Activated CD4-positive, alpha-beta T cell treated with anti-CD3 and anti-CD28 coated beads, Interleukin-2, amount 10 ng/mL, durations not matched to agents 7 days and 5 days (primary cell): ENCODE data around the gene NHSL2. TPM values are rescaled to one million over a fixed set of nuclear protein-coding genes. Genes with fewer than 3 reads are reported as not detected.
"Not testable (repeated sequence)": the region's sequence is repeated elsewhere in the genome, so short reads cannot be mapped to it uniquely, and the experiment has no call there.

ENCODE experiments used
- CTCF ChIA-PET: fragments of 350-600 bp; sonication (Branson Sonifier 250); formaldehyde crosslinking; loops from one replicate; lab custom pipeline; 2021; ENCODE audit warnings: antibody characterized with exemption; lab: Charles Lee
- POLR2A ChIA-PET: fragments of 350-600 bp; sonication (Branson Sonifier 250); formaldehyde crosslinking; loops from one replicate; lab custom pipeline; 2021; ENCODE audit warnings: antibody characterized with exemption; lab: Charles Lee
- DNase-seq: peaks from one replicate; pipeline ENCODE4 v3.0.0-alpha.2; 2020
- H3K27ac Mint-ChIP-seq: one replicate; pipeline ENCODE4 v1.8.0; 2021; ENCODE audit warnings: mild to moderate bottlenecking, moderate library complexity, mixed read lengths
- H3K27me3 Mint-ChIP-seq: one replicate; pipeline ENCODE4 v1.8.0; 2021; ENCODE audit warnings: mixed read lengths
- H3K36me3 Mint-ChIP-seq: one replicate; pipeline ENCODE4 v1.8.0; 2021; ENCODE audit warnings: low read depth, mixed read lengths
- H3K4me1 Mint-ChIP-seq: one replicate; pipeline ENCODE4 v1.8.0; 2021; ENCODE audit warnings: mixed read lengths
- H3K4me3 Mint-ChIP-seq: one replicate; pipeline ENCODE4 v1.8.0; 2021; ENCODE audit warnings: mild to moderate bottlenecking, moderate library complexity, mixed read lengths
- H3K9me3 Mint-ChIP-seq: one replicate; pipeline ENCODE4 v1.8.0; 2021; ENCODE audit warnings: mixed read lengths
- total RNA-seq, 2 experiments: library from RNA; stranded (reverse); gene quantifications; one replicate each; pipeline ENCODE4 v1.2.3, GENCODE V29; 2021

NHSL2 gene
- 1 to 10 TPM in 1 of 2 experiments, under 1 TPM in 1; 1.00 to 1.1 TPM for total RNA-seq

DNA sequence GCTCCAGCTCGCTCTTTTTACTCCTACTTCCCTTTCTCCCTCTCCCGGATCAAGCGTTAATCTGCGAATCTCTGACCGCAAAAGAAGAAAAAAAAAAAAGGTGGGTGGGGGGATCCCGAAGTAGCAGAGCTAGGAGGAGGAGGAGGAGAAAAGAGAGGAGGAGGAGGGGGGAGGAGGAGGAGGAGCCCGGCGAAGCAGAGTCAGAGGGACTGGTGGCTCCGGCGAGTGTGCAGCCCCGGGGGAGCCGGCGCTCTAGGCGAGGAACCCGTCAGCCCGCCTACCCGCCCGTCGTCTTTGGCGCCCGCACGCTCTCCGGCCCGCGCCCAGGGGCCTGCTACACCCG, at the start of gene NHSL2:
Gene NHSL2, plus strand, starts transcription at position 203 of the 343 bp plus-strand sequence.
- Mint-ChIP-seq H3K36me3 (no peaks in the 10 kb centered on the region), H3K4me1 (peaks cover 2% of the 10 kb centered on the region), H3K4me3 (peak within 1 kb of the TSS; percentile 25), H3K9me3 (no peaks in the 10 kb centered on the region), H3K27me3 (peaks cover 48% of the 10 kb centered on the region), H3K27ac (no peak within 1 kb of the TSS)
- no peak for DNase-seq
- POLR2A ChIA-PET, result no interaction called here
- CTCF ChIA-PET, result interaction anchor here (0.7 kb wide), 1 partner anchor 271 kb away, joined by 3 read pairs; no protein-coding TSS in a partner anchor

DNA sequence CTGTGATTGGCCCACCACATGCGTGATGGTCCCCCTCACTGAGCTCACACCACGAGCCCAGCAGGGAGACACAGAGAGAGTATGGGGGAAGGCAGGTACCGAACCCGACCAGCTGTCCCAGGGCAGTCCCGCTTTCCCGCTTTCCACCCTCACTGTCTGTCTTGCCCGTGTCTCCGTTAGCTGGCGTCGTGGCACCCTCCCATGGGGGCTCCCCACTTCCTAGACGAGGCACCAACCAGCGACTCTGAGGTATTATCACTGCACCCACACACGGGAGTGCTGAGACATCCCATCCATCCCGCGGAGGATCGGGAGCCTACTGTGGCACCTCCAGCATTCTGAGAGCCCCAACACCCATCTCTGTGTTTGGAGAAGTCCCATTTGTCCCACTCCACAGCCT, 43.0 kb upstream of the NHSL2 start:
- no peaks in the 10 kb centered on the region for H3K36me3 Mint-ChIP-seq
- peaks cover 14% of the 10 kb centered on the region for H3K27me3 Mint-ChIP-seq
- CTCF ChIA-PET, result interaction anchor here (1.2 kb wide), 1 partner anchor 8 kb away, joined by 5 read pairs; no protein-coding TSS in a partner anchor
- POLR2A ChIA-PET, result no interaction called here
- H3K4me3 Mint-ChIP-seq, result no peak overlapping the region
- H3K4me1 Mint-ChIP-seq, result no peaks in the 10 kb centered on the region
- H3K9me3 Mint-ChIP-seq, result no peaks in the 10 kb centered on the region
- H3K27ac Mint-ChIP-seq, result no peak overlapping the region
- DNase-seq, result no peak

DNA sequence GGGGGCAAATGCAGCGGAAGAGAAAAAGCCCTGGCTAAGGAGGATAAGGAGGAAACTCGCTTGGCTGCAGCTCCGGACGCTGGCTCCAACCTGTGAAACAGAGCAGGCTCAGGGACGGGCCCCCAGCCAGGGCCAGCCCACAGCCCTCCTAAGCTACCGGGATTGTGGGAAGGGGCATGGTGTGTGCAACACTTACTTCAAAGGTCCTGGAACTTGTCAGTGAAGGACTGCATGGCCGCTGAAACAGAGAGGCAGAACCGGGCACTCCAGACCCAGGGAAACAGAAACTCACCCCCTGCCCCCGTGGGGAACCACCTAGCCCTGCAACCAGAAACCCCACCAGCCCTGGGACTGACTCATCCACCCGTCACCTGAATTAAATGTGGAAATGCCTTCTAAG, 41.1 kb upstream of the NHSL2 start:
- POLR2A ChIA-PET, CTCF ChIA-PET, H3K9me3 Mint-ChIP-seq, DNase-seq, H3K4me3 Mint-ChIP-seq, H3K4me1 Mint-ChIP-seq, H3K27ac Mint-ChIP-seq, H3K36me3 Mint-ChIP-seq: not testable (repeated sequence)
- peaks cover 12% of the 10 kb centered on the region for H3K27me3 Mint-ChIP-seq

DNA sequence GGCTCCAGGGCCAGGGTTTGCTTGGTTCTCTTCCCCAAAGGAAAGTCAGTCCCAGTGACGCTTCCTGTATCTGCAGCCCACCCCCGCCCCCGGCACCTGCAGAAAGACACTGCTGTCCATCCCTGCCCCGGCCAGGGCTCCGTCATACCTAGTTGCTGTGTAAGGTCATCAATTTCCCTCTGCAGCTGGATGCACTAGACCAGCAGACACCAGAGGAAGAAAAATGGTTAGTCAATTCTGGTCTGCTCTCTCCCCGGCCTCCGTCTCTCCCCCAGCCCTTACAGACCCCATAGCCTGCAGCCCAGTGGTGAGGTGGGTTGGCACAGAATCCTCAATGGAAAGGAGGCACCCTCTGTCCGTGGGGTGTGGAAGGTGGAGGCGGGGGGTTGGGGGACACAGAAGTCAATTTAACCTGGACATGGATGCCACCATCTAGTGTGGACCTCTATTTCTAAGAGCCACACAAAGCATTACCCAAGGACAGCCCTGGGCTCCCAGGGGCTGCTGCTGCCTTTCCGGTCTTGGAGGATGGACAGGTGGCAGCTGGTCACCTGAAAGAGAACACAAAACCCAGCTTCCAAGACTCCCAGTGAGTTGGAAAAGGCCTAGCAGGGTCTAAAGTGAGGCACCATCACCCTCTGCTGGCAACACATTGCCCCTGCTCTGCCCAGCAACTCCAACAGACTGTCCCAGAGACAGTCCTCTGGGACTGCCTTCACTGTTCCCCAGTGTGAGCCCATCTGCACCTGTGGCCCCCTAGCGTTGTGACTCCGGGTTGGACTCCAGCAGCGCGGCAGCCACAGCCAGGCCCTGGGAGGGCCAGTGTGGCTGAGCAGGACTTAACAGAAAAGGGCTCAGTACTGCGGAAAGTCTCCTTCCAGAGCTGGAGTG, 40.2 kb upstream of the NHSL2 start:
- Mint-ChIP-seq H3K27ac (no peak overlapping the region), H3K9me3 (no peaks in the 10 kb centered on the region), H3K4me1 (no peaks in the 10 kb centered on the region), H3K4me3 (no peak overlapping the region), H3K27me3 (peaks cover 7% of the 10 kb centered on the region), H3K36me3 (no peaks in the 10 kb centered on the region)
- DNase-seq, result no peak
- POLR2A ChIA-PET, result no interaction called here
- CTCF ChIA-PET, result interaction anchor here (1.0 kb wide), 1 partner anchor 9 kb away, joined by 3 read pairs; no protein-coding TSS in a partner anchor

DNA sequence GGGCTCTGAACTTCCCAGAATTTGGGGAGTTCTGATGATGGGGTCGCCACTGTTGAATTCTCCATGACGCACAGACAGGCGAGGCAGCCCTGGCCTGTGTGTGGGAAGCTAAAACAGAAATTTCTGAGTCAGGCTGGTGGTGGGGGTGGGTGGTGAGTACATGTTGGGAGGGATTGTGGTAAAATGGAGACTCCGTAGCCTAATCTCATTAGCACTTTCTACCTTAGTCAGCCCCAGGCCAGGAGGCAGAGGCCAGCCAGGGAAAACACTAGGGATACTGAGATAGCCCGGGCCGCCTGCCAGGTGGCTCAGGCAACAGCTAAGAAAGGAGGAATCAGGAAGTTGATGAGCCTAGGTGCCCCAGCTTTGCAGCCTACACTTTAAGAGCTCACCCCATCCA, 39.3 kb upstream of the NHSL2 start:
- DNase-seq, result no peak
- Mint-ChIP-seq H3K27me3 (peaks cover 7% of the 10 kb centered on the region), H3K27ac (no peak overlapping the region), H3K36me3 (no peaks in the 10 kb centered on the region), H3K9me3 (no peaks in the 10 kb centered on the region), H3K4me1 (no peaks in the 10 kb centered on the region), H3K4me3 (no peak overlapping the region)
- POLR2A ChIA-PET, result no interaction called here
- CTCF ChIA-PET, result interaction anchor here (1.0 kb wide), 1 partner anchor 10 kb away, joined by 3 read pairs; no protein-coding TSS in a partner anchor

DNA sequence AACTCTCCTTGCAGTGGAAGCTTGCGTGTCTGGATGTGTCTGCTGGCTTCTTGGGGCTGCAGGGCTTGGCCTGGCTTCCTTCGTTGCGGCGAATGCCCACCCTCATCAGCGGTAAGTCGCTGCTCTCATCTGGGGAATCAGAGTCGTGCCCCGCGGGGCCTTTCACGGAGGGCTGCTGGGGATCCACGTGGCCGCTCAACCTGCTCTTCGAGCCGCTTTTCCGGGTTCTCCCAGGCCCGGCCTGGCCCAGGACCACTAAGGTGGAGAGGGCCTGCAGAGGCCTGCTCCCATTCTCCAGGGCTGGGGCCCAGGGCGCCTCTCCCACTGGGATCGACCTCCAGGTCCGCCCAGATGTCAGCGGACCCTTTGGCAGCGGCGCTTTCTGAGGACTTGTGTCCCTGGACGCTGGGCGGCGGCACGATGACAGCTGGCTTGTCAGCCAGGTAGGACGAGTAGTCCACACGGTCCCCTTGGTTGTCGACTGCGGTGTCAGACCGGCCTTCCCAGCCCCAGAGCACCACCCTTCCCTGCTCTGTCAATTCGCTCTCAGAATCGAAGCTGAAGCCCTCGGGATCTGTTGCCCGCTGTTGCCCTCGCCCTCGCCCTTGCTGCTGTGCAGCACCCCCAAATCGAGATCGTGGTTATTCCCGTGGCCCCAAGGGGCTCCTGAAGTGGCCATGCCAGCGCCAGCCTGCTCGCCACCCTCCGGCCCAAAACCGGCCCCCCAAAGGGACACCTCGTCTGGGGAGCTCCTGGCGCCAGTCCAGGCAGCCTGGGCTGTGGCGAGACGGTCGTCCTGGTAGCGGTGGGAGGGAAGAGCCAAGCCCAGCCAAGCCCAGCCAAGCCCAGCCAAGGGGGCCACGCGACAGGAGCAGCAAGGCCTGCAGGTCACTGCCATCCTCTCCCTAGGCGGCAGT, 37.8 kb upstream of the NHSL2 start:
- ChIA-PET CTCF (interaction anchor here (0.5 kb wide), 1 partner anchor 214 kb away, joined by 5 read pairs; no protein-coding TSS in a partner anchor), POLR2A (no interaction called here)
- DNase-seq, result no peak
- H3K4me1 Mint-ChIP-seq, result no peaks in the 10 kb centered on the region
- H3K27ac Mint-ChIP-seq, result no peak overlapping the region
- H3K9me3 Mint-ChIP-seq, result no peaks in the 10 kb centered on the region
- H3K36me3 Mint-ChIP-seq, result no peaks in the 10 kb centered on the region
- no peak overlapping the region for H3K4me3 Mint-ChIP-seq
- H3K27me3 Mint-ChIP-seq, result peaks cover 7% of the 10 kb centered on the region

DNA sequence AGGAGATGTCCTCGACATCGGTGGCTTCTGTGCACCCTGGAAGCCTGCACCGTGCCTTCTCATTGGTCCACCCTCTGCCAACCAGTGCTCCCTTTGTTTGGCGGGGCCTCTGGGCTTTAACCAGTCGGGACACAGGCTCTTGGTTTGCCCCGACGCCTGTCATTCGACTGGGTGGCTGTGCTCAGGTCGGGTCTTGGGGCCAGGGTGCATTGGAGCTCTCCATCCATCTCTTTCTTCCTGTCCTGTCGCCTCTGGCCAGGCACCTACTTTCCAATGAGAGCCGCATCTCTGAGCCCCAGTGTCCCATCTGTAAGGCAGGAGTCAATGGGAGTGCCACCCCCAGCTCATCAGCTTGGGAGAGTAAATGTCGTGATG, 37.2 kb upstream of the NHSL2 start:
- POLR2A ChIA-PET, result no interaction called here
- no peaks in the 10 kb centered on the region for H3K4me1 Mint-ChIP-seq

DNA sequence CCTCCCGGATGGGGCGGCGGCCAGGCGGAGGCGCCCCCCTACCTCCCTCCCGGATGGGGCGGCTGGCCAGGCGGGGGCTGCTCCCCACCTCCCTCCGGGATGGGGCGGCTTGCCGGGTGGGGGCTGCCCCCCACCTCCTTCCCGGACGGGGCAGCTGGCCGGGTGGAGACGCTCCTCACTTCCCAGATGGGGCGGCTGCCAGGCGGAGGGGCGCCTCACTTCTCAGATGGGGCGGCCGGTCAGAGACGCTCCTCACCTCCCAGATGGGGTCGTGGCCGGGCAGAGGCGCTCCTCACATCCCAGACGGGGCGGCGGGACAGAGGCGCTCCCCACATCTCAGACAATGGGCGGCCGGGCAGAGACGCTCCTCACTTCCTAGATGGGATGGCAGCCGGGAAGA, 33.8 kb upstream of the NHSL2 start:
- H3K36me3 Mint-ChIP-seq, H3K27ac Mint-ChIP-seq, CTCF ChIA-PET, POLR2A ChIA-PET, H3K9me3 Mint-ChIP-seq, H3K27me3 Mint-ChIP-seq, H3K4me1 Mint-ChIP-seq, H3K4me3 Mint-ChIP-seq, DNase-seq: not testable (repeated sequence)

More for the DNA sequence above, 37.2 kb upstream of the NHSL2 start:
- Mint-ChIP-seq H3K36me3 (no peaks in the 10 kb centered on the region), H3K27ac (no peak overlapping the region), H3K27me3 (peaks cover 8% of the 10 kb centered on the region), H3K9me3 (no peaks in the 10 kb centered on the region), H3K4me3 (no peak overlapping the region)
- CTCF ChIA-PET, result no interaction called here
- no peak for DNase-seq

DNA sequence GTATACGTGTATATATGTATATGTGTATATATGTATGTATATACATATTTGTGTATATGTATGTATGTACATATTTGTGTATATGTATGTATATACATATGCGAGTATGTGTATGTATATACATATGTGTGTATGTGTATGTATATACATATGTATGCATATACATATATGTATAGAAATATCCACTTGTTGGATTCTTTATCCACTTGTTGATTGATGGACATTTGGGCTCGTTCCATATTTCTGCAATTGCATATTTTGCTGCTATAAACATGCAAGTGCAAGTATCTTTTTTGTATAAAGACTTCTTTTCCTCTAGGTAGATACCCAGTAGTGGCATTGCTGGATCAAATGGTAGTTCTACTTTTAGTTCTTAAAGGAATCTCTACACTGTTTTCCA, 25.5 kb upstream of the NHSL2 start:
- Mint-ChIP-seq H3K4me3 (no peak overlapping the region), H3K9me3 (no peaks in the 10 kb centered on the region), H3K4me1 (no peaks in the 10 kb centered on the region), H3K27ac (no peak overlapping the region), H3K36me3 (no peaks in the 10 kb centered on the region), H3K27me3 (peaks cover 6% of the 10 kb centered on the region)
- POLR2A ChIA-PET, result no interaction called here
- no peak for DNase-seq
- CTCF ChIA-PET, result no interaction called here

DNA sequence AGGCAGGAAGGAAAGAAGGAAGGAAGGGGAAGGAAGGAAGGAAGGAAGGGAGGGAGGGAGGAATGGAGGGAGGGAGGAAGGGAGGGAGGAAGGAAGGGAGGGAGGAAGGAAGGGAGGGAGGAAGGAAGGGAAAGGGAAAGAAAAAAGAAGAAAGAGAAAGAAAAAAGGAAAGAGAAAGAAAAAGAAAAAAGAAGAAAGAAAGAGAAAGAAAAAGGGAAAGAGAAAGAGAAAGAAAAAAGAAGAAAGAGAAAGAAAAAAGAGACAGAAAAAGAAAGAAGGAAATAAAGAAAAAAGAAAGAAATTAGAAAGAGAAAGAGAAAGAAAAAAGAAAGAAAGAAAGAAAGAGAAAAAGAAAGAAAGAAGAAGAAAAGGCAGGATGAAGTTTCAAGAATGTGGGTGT, 15.0 kb upstream of the NHSL2 start:
- POLR2A ChIA-PET, result no interaction called here
- Mint-ChIP-seq H3K27me3 (peaks cover 6% of the 10 kb centered on the region), H3K4me1 (no peaks in the 10 kb centered on the region), H3K36me3 (no peaks in the 10 kb centered on the region), H3K4me3 (no peak overlapping the region), H3K27ac (no peak overlapping the region), H3K9me3 (no peaks in the 10 kb centered on the region)
- DNase-seq, result no peak
- CTCF ChIA-PET, result no interaction called here

DNA sequence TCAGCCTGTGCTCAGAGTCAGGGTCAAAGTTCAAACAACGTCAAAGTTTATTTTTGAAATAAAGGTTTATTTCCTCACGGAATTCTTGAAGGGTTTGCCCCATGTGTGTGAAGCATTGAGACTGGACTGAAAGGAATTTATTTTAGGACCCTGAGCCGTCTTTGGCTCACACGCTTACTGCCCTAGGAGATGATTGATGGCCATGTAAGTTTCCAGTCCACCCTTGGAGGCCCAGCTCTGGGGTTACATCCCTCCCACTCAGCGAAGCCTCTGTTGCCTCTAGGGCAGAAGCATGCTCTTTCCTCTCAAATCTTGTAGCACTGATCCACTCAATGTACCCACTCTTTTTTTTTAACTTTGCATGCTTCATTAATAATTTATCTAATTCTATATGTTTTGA, 4.5 kb upstream of the NHSL2 start:
- Mint-ChIP-seq H3K9me3 (no peaks in the 10 kb centered on the region), H3K27me3 (peaks cover 26% of the 10 kb centered on the region), H3K4me3 (no peak overlapping the region), H3K27ac (no peak overlapping the region), H3K4me1 (peaks cover 2% of the 10 kb centered on the region), H3K36me3 (no peaks in the 10 kb centered on the region)
- no peak for DNase-seq
- CTCF ChIA-PET, result no interaction called here
- POLR2A ChIA-PET, result no interaction called here

DNA sequence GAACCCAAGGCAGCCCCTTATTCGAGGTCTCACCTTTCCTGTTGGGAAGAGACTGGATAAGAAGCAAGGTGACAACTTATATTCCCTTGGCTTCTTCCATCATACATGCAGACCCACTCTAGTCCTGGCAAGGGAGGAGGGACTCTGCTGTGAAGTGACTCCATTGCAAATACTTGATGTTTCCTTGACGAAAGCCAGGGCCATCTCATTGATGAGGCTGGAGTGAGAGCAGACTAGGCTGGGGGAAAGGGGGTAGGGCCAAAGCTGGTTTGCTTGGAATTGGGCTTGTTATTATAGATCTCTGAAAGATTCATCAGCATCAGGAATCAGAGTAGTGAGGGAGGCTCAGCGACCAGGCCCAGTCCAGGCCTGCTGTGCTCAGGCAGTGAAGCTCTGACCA, 2.3 kb upstream of the NHSL2 start:
- Mint-ChIP-seq H3K27ac (no peak overlapping the region), H3K4me3 (no peak overlapping the region), H3K36me3 (no peaks in the 10 kb centered on the region), H3K9me3 (no peaks in the 10 kb centered on the region), H3K27me3 (peaks cover 42% of the 10 kb centered on the region), H3K4me1 (peaks cover 2% of the 10 kb centered on the region)
- ChIA-PET CTCF (no interaction called here), POLR2A (no interaction called here)
- DNase-seq, result no peak

DNA sequence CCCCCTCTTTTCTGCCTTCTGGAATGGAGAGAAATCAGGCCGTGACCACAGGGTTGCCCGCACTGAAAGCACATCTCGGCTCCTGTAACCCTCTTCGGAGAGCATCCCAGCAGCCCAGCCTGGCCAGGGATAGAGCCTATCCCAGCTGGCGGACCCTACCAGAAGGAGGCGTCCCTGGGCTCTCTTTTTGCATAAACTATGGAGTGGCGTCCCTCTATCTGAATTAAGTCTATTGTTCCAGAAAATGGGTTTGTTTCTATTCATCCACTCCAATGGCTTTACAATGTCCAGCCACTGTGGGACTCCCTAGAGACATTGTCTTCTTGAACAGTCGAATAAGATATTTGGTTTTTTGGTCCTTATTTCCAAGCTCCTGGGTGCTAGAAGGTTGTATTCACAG, 689 bp upstream of the NHSL2 start:
- H3K4me1 Mint-ChIP-seq, result peaks cover 2% of the 10 kb centered on the region
- POLR2A ChIA-PET, result no interaction called here
- peaks cover 50% of the 10 kb centered on the region for H3K27me3 Mint-ChIP-seq
- CTCF ChIA-PET, result interaction anchor here (0.7 to 1.0 kb wide), 2 partner anchors 23 to 271 kb away, joined by 3 to 4 read pairs; no protein-coding TSS in a partner anchor
- no peak overlapping the region for H3K4me3 Mint-ChIP-seq
- no peaks in the 10 kb centered on the region for H3K9me3 Mint-ChIP-seq
- H3K27ac Mint-ChIP-seq, result no peak overlapping the region
- DNase-seq, result no peak
- H3K36me3 Mint-ChIP-seq, result no peaks in the 10 kb centered on the region
